Natural killer cell (primary cell): ENCODE data around the gene MAB21L3. TPM values are rescaled to one million over a fixed set of nuclear protein-coding genes. Genes with fewer than 3 reads are reported as not detected.

ENCODE experiments used
- ATAC-seq, 3 donors: fragments of 150-1000 bp in 2 of 3; fragments of 200-7000 bp in 1 of 3; cut with Tn5 transposase; 1 replicate in 1 of 3; 2 replicates in 2 of 3; pipeline ENCODE4 v1.10.0; 2021; ENCODE audit warnings: mild to moderate bottlenecking in 2 of 3, moderate library complexity in 2 of 3
- DNase-seq, 2 donors: peaks; one replicate each; pipeline versions ENCODE4 v3.0.0 to v3.0.0-alpha.2; 2013 to 2021; ENCODE audit warnings: mixed read lengths in 1 of 2
- H3K27ac ChIP-seq: one replicate; pipeline ENCODE4 v1.5.1; 2013; ENCODE audit warnings: mild to moderate bottlenecking, low read length
- H3K27me3 ChIP-seq: one replicate; pipeline ENCODE4 v1.6.1; 2013; ENCODE audit warnings: low read length; ENCODE audit not compliant: control insufficient read depth, insufficient read depth
- H3K36me3 ChIP-seq: one replicate; pipeline ENCODE4 v1.6.1; 2013; ENCODE audit warnings: low read length; ENCODE audit not compliant: control insufficient read depth, insufficient read depth
- H3K4me1 ChIP-seq: one replicate; pipeline ENCODE4 v1.6.1; 2013; ENCODE audit warnings: low read length; ENCODE audit not compliant: control insufficient read depth, insufficient read depth
- H3K4me3 ChIP-seq: one replicate; pipeline ENCODE4 v1.5.1; 2013; ENCODE audit warnings: low read length
- H3K9me3 ChIP-seq: one replicate; pipeline ENCODE4 v1.6.1; 2013; ENCODE audit warnings: low read length; ENCODE audit not compliant: control insufficient read depth, insufficient read depth
- H3K27ac Mint-ChIP-seq, 2 donors: one replicate each; pipeline ENCODE4 v1.8.0; 2022; ENCODE audit warnings: mild to moderate bottlenecking in 2 of 2, mixed read lengths in 2 of 2, moderate library complexity in 1 of 2
- H3K27me3 Mint-ChIP-seq, 2 donors: one replicate each; pipeline ENCODE4 v1.8.0; 2022; ENCODE audit warnings: low read depth in 2 of 2, mixed read lengths in 2 of 2
- H3K36me3 Mint-ChIP-seq: one replicate; pipeline ENCODE4 v1.8.0; 2022; ENCODE audit warnings: mixed read lengths
- H3K4me1 Mint-ChIP-seq, 2 donors: one replicate each; pipeline ENCODE4 v1.8.0; 2022; ENCODE audit warnings: mixed read lengths in 2 of 2
- H3K4me3 Mint-ChIP-seq: one replicate; pipeline ENCODE4 v1.8.0; 2022; ENCODE audit warnings: mild to moderate bottlenecking, moderate library complexity, mixed read lengths
- H3K9me3 Mint-ChIP-seq, 2 donors: one replicate each; pipeline ENCODE4 v1.8.0; 2022; ENCODE audit warnings: mixed read lengths in 2 of 2
- CTCF ChIP-seq: fragments of 200-600 bp; IDR thresholded peaks from one replicate; pipeline ENCODE4 v1.8.0; 2022; ENCODE audit warnings: antibody characterized with exemption
- WGBS: methylation state at CpG from one replicate; pipeline ENCODE4 v1.1.7; 2013; ENCODE audit warnings: missing lambda C conversion rate; ENCODE audit not compliant: insufficient coverage; 5-methylcytosine and 5-hydroxymethylcytosine counted together
- intact Hi-C: fragments of 100-400 bp; cut with micrococcal nuclease; formaldehyde crosslinking; loops from one replicate; pipeline ENCODE4 v1.14.2; 2022
- total RNA-seq, 4 donors: library from RNA; stranded (reverse); fragments of 120-200 nt in 1 of 4; gene quantifications; one replicate each; pipeline versions ENCODE4 v1.2.3 to v1.2.4, GENCODE V29; 2013 to 2022

Gene MAB21L3
- total RNA-seq, 3 donors from 2014 or later (not counting 1 experiment from before 2014, with no cell fraction given), result not detected

GRCh38 chr1:116104667-116105066 lies 6.5 kb upstream of the MAB21L3 start:
- no peak for TF ChIP-seq CTCF
- Mint-ChIP-seq H3K27me3 (peaks cover 10 to 12% of the 10 kb centered on the region in 2 donors), H3K4me3 (no peak overlapping the region), H3K36me3 (no peaks in the 10 kb centered on the region), H3K4me1 (no peaks in the 10 kb centered on the region), H3K9me3 (no peaks in the 10 kb centered on the region), H3K27ac (no peak overlapping the region)
- H3K4me1 ChIP-seq, result no peaks in the 10 kb centered on the region
- H3K36me3 ChIP-seq, result no peaks in the 10 kb centered on the region
- ATAC-seq (no peak), DNase-seq (no peak)
- no peaks in the 10 kb centered on the region for H3K9me3 ChIP-seq
- H3K4me3 ChIP-seq, result no peak overlapping the region
- no peaks in the 10 kb centered on the region for H3K27me3 ChIP-seq
- H3K27ac ChIP-seq, result no peak overlapping the region
- WGBS, result 82% methylated on average over 3 of the region's 3 CpGs
- intact Hi-C loops, result no loop called here

GRCh38 chr1:116105996-116106395 lies 5.2 kb upstream of the MAB21L3 start:
- WGBS, result 41% methylated on average over 2 of the region's 2 CpGs
- Histone ChIP-seq H3K27ac (no peak overlapping the region), H3K4me1 (no peaks in the 10 kb centered on the region), H3K36me3 (no peaks in the 10 kb centered on the region), H3K4me3 (no peak overlapping the region), H3K27me3 (no peaks in the 10 kb centered on the region), H3K9me3 (no peaks in the 10 kb centered on the region)
- Mint-ChIP-seq H3K4me1 (no peaks in the 10 kb centered on the region), H3K4me3 (no peak overlapping the region), H3K27me3 (peaks cover 15 to 18% of the 10 kb centered on the region in 2 donors), H3K9me3 (no peaks in the 10 kb centered on the region), H3K36me3 (no peaks in the 10 kb centered on the region), H3K27ac (no peak overlapping the region)
- intact Hi-C loops, result no loop called here
- no peak for ATAC-seq
- no peak for TF ChIP-seq CTCF
- DNase-seq, result no peak

GRCh38 chr1:116106646-116107045 lies 4.6 kb upstream of the MAB21L3 start:
- no peaks in the 10 kb centered on the region for H3K4me1 Mint-ChIP-seq
- intact Hi-C loops, result no loop called here

More at GRCh38 chr1:116106646-116107045, 4.6 kb upstream of the MAB21L3 start:
- Histone ChIP-seq H3K4me1 (no peaks in the 10 kb centered on the region), H3K9me3 (no peaks in the 10 kb centered on the region), H3K27me3 (no peaks in the 10 kb centered on the region), H3K4me3 (no peak overlapping the region), H3K27ac (no peak overlapping the region), H3K36me3 (no peaks in the 10 kb centered on the region)
- 88% methylated on average over 4 of the region's 4 CpGs for WGBS
- Mint-ChIP-seq H3K27me3 (peaks cover 17 to 24% of the 10 kb centered on the region in 2 donors), H3K36me3 (no peaks in the 10 kb centered on the region), H3K4me3 (no peak overlapping the region), H3K27ac (no peak overlapping the region), H3K9me3 (no peaks in the 10 kb centered on the region)
- ATAC-seq, result no peak
- DNase-seq, result no peak
- TF ChIP-seq CTCF, result no peak
